Breast epithelium (tissue), 3 donors: ENCODE results near the gene KLHDC8B.

Experiments used
- POLR2A ChIP-seq: fragments of 450-650 bp; IDR thresholded peaks from one replicate; pipeline ENCODE4 v1.6.1; 2016; ENCODE audit warnings: antibody characterized with exemption, mild to moderate bottlenecking, moderate library complexity
- POLR2AphosphoS5 ChIP-seq, 3 donors: sonication (generic); formaldehyde crosslinking; IDR thresholded peaks; one replicate each; pipeline ENCODE4 v1.6.1; 2017; ENCODE audit warnings: antibody characterized with exemption in 3 of 3

GRCh38 chr3:49183873-49184272 lies 12.5 kb downstream of the KLHDC8B start:
- TF ChIP-seq POLR2AphosphoS5 (IDR thresholded peaks at IDR 0.05), result no peak
- TF ChIP-seq POLR2A, result no peak
